Fibroblast of villous mesenchyme (primary cell): ENCODE measurements around the gene PTPRU. TPM values are rescaled to one million over a fixed set of nuclear protein-coding genes. Genes with fewer than 3 reads are reported as not detected.
A peak's percentile ranks its signal among the peaks of the same experiment; 100 is the strongest.
"Not testable (repeated sequence)": the region's sequence is repeated elsewhere in the genome, so short reads cannot be mapped to it uniquely, and the experiment has no call there.

ENCODE experiments used
- DNase-seq: peaks from one replicate; pipeline ENCODE4 v3.0.0-alpha.2; 2010; ENCODE audit warnings: low read depth
- H3K4me3 ChIP-seq: 2 replicates; pipeline ENCODE4 v1.5.1; 2011; ENCODE audit warnings: low read depth, mild to moderate bottlenecking, low read length
- total RNA-seq: library from RNA; depleted of rRNA; stranded (reverse); fragments of >200 nt; gene quantifications from 2 replicates; pipeline ENCODE4 v1.2.3, GENCODE V29; 2012
- TF ChIP-seq, protein P1 (sequence below): IDR thresholded peaks from 2 replicates; pipeline ENCODE4 v1.5.1; 2012; ENCODE audit warnings: low read depth, mild to moderate bottlenecking, low read length; ENCODE audit not compliant: insufficient read depth

Gene PTPRU
- total RNA-seq, 1 donor, result 6.9 TPM

DNA sequence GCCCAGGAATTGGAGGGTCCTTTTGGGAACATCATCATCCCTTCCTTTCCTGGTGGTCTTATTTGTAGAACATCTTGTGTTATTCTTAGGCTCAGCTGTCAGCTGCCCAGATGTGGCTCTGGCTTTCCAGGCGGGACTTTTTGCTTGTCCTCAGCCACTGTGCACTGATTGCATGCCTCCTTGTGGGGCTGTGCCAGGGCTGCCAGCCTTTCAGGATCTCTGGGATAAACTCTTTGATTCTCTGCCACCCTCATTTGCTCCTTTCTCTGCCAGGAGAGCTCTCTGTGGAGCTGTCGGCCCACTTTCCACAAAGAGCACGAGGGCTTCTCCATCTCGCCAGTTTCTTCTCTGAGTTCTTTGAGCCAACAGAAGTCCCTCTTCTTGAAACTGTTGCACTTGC lies 63.1 kb downstream of the PTPRU start:
- no peak for DNase-seq

GRCh38 chr1:29301732-29302131 lies 65.4 kb downstream of the PTPRU start:
- not testable (repeated sequence) for DNase-seq, H3K4me3 ChIP-seq

More for the DNA sequence above, 63.1 kb downstream of the PTPRU start:
- H3K4me3 ChIP-seq, result no peak overlapping the region
- TF ChIP-seq, protein P1, sequence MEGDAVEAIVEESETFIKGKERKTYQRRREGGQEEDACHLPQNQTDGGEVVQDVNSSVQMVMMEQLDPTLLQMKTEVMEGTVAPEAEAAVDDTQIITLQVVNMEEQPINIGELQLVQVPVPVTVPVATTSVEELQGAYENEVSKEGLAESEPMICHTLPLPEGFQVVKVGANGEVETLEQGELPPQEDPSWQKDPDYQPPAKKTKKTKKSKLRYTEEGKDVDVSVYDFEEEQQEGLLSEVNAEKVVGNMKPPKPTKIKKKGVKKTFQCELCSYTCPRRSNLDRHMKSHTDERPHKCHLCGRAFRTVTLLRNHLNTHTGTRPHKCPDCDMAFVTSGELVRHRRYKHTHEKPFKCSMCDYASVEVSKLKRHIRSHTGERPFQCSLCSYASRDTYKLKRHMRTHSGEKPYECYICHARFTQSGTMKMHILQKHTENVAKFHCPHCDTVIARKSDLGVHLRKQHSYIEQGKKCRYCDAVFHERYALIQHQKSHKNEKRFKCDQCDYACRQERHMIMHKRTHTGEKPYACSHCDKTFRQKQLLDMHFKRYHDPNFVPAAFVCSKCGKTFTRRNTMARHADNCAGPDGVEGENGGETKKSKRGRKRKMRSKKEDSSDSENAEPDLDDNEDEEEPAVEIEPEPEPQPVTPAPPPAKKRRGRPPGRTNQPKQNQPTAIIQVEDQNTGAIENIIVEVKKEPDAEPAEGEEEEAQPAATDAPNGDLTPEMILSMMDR, result no peak

DNA sequence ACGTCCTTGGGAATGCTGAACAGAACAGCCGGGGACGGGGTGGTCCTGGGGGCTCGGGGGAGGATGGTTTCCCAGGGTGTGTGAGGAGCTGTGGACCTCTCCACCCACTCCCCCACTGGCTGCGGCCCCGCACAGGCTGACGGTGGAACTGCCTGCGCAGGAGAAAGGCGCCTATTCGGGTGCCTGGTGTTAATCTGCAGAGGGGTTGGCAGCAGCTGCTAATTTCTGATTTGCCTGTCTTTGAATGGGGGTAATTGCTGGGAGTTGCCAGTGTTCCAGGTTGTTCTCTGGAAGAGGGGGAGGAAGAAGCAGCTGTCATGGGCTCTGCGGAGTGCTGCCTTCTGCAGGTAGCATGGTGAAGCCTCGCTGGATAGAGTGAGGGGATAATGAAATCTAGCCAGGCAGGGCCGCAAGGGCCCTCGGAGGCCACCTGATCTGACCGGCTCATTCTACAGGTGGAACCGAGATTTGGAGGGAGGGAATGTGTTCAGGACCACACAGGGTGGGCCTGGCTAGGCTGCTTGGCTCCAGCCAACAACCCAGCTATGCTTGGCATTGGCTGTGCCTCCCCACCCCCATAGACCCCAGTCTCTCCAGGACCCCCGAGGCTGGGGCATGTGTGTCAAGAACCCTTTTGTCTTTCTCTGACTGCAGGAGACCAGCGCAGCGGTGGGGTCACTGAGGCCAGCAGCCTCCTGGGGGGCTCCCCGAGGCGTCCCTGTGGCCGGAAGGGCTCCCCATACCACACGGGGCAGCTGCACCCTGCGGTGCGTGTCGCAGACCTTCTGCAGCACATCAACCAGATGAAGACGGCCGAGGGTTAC lies 67.1 kb downstream of the PTPRU start:
- no peak overlapping the region for H3K4me3 ChIP-seq
- DNase-seq, result no peak
- TF ChIP-seq, protein P1, result no peak

DNA sequence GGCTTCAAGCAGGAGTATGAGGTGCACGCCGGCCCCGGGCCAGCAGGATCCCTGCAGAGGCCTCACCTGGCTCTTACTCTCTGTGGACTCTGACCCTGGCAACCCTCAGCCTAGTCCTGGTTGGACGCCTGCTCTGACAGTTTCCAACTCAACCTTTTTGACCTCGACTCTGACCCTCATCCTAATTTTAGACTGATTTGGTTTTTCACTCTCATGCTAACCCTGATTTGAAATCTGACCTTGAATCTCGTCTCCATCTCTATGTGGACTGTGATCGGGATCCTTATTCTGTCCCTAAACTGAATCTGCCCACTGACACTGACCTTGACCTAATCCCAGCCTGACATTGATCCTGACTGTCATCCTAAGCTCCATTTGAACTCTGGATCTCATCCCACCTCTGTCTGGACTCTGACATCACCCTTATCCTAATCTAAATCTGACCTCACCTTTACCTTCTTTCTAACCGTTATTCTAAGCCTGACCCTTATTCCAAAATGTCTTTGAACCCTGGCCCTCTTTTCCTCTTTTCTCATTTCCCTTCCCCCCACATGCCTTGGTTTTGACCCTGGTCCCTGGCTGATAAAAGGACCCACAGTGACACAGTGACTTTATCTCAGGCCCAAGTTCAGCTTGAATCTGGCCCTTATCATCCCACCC lies 67.8 kb downstream of the PTPRU start:
- TF ChIP-seq, protein P1, result no peak
- no peak overlapping the region for H3K4me3 ChIP-seq
- DNase-seq, result no peak

- no peak overlapping the region for H3K4me3 ChIP-seq
- TF ChIP-seq, protein P1, result no peak
- DNase-seq, result peak; percentile 15
Measured at GRCh38 chr1:29305943-29306342, 69.6 kb downstream of the PTPRU start.

DNA sequence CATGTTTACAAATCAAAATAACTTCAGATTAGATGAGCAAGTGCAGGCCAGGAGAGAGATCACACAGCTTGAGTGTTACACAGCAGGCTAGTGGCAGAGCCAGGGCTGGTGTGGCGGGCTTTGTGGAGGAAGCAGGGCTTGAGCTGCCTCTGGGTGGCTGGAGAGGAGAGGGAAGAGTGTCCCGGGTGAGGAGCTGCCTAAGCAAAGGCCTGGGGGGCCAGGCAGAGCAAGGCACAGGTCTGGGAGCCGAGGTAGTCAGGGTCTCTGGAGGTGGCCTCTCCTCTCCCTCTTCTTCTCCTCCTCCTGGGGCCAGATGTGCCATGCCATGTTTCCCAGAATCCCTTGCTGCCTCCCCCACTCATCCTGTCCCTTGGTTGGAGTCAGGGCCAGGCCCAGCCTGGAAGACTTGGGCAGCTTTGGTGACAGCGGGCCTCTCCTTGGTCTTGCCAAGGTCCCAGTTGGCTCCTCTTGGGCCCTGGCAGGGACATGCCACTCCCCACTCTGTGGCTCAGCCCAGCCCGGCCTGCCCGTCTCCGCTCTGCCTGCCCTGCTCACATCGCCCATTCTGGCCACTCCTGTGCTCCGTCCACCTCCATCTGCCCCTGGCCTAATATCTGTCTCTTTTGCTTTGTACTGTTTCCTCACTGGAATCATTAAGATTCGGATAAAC lies 70.3 kb downstream of the PTPRU start:
- H3K4me3 ChIP-seq, result no peak overlapping the region
- TF ChIP-seq, protein P1, result no peak
- DNase-seq, result no peak

DNA sequence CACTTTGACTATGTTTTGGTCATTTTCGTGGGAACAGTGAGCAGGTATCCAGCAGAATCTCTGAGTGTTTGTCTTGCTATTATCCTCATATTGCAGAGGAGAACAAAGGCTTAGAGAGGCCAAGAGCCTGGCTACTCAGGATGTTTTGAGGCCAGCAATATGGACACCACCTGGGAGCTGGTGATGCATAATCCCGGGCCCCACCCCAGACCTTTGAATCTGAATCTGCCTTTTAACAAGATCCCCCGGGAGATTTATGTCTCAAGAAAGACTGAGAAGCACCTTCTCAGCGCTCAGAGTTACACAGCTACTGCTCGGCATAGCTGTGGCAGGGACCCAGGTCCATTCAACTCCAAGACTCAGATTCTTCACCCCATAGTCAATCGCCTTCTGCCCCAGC lies 72.8 kb downstream of the PTPRU start:
- no peak for DNase-seq
- TF ChIP-seq, protein P1, result no peak
- H3K4me3 ChIP-seq, result no peak overlapping the region
